GM12878 (cell line): ENCODE results near the gene ATG101. TPM values are rescaled to one million over a fixed set of nuclear protein-coding genes. Genes with fewer than 3 reads are reported as not detected.

Experiments used
- ATAC-seq: fragments of 200-7000 bp; cut with Tn5 transposase; 3 replicates; pipeline ENCODE4 v1.9.1; 2020; ENCODE audit warnings: mild to moderate bottlenecking, moderate library complexity
- BruUV-seq: library from RNA; stranded (reverse); fragments of 400-500 nt; replicated peaks from 2 replicates; lab custom pipeline; 2021; lab: Mats Ljungman, UMichigan
- CTCF ChIA-PET: fragments of 300-600 bp; sonication (Branson Sonifier 250); formaldehyde crosslinking; extraction: SDS; loops from one replicate; lab custom pipeline; 2021; ENCODE audit warnings: inconsistent platforms; lab: Yijun Ruan, JAX
- POLR2A ChIA-PET: fragments of 350-600 bp; formaldehyde crosslinking; extraction: SDS; loops from one replicate; lab custom pipeline; 2021; ENCODE audit warnings: inconsistent platforms; lab: Charles Lee
- RAD21 ChIA-PET: fragments of 300-600 bp; sonication (Branson Sonifier 250); formaldehyde crosslinking; loops from one replicate; lab custom pipeline; 2023; ENCODE audit warnings: antibody characterized with exemption; ENCODE audit not compliant: unreplicated experiment; lab: Charles Lee
- SMC1A ChIA-PET: fragments of 300-600 bp; sonication (Branson Sonifier 250); formaldehyde crosslinking; loops from one replicate; lab custom pipeline; 2023; ENCODE audit not compliant: unreplicated experiment, uncharacterized antibody; lab: Charles Lee
- DNase-seq: peaks from one replicate; pipeline ENCODE4 v3.0.0-alpha.2; 2011; ENCODE audit warnings: low read depth, low spot score
- FAIRE-seq: peaks from 3 replicates; lab custom pipeline; 2011; peaks lifted over from hg19 to GRCh38; lab: Jason Lieb, UNC
- H2AFZ ChIP-seq: 2 replicates; pipeline ENCODE4 v1.6.0; 2011; ENCODE audit warnings: low read depth, low read length, control low read depth; ENCODE audit not compliant: control insufficient read depth
- H3K27ac ChIP-seq: 2 replicates; pipeline ENCODE4 v1.5.1; 2011; ENCODE audit warnings: control low read depth; ENCODE audit not compliant: control insufficient read depth, insufficient read depth
- H3K27me3 ChIP-seq, 2 experiments: replicated peaks in 1 of 2; 2 replicates each; pipeline versions ENCODE4 v1.6.0 to v1.6.1; 2011; ENCODE audit warnings: low read length in 1 of 2; ENCODE audit not compliant: control insufficient read depth in 2 of 2, insufficient read depth in 2 of 2
- H3K36me3 ChIP-seq, 2 experiments: 2 replicates each; pipeline ENCODE4 v1.5.1; 2011; ENCODE audit warnings: low read length in 1 of 2; ENCODE audit not compliant: control insufficient read depth in 2 of 2, insufficient read depth in 2 of 2
- H3K4me1 ChIP-seq: 2 replicates; pipeline ENCODE4 v1.6.1; 2011; ENCODE audit warnings: mild to moderate bottlenecking, low read length, moderate library complexity, mixed read lengths; ENCODE audit not compliant: control insufficient read depth, insufficient read depth
- H3K4me2 ChIP-seq: 2 replicates; pipeline ENCODE4 v1.6.0; 2011; ENCODE audit warnings: control low read depth; ENCODE audit not compliant: control insufficient read depth, insufficient read depth
- H3K4me3 ChIP-seq: fragments of 200-600 bp; sonication (generic); 2 replicates; pipeline ENCODE4 v1.5.1; 2016
- H3K79me2 ChIP-seq: 2 replicates; pipeline ENCODE4 v1.6.0; 2011; ENCODE audit warnings: low read length; ENCODE audit not compliant: control insufficient read depth, insufficient read depth
- H3K9ac ChIP-seq: 2 replicates; pipeline ENCODE4 v1.8.0; 2011; ENCODE audit warnings: low read length, control low read depth, mixed read lengths; ENCODE audit not compliant: control insufficient read depth, insufficient read depth
- H3K9me3 ChIP-seq: replicated peaks from 3 replicates; pipeline ENCODE4 v1.5.1; 2011; ENCODE audit warnings: mild to moderate bottlenecking, low read length; ENCODE audit not compliant: control insufficient read depth, insufficient read depth
- H4K20me1 ChIP-seq: 2 replicates; pipeline ENCODE4 v1.6.0; 2011; ENCODE audit not compliant: control insufficient read depth, insufficient read depth
- ASH2L ChIP-seq: fragments of 300-600, 200-600 bp; sonication (generic); IDR thresholded peaks from 2 replicates; pipeline ENCODE4 v1.6.1; 2017; ENCODE audit warnings: low read depth, mild to moderate bottlenecking, borderline replicate concordance
- CREB1 ChIP-seq: IDR thresholded peaks from 2 replicates; pipeline ENCODE4 v1.6.1; 2012; ENCODE audit warnings: low read depth, mild to moderate bottlenecking, inconsistent platforms
- EP300 ChIP-seq, 2 experiments: fragments of 150-350 bp in 1 of 2; IDR thresholded peaks; 2 replicates each; pipeline ENCODE4 v1.6.1; 2011 to 2012; ENCODE audit warnings: low read depth in 2 of 2, low read length in 2 of 2, borderline replicate concordance in 1 of 2, improper control_type of control experiment in 1 of 2, inconsistent platforms in 1 of 2; ENCODE audit not compliant: control insufficient read depth in 1 of 2
- FOXK2 ChIP-seq: fragments of 450-650 bp; IDR thresholded peaks from 2 replicates; pipeline ENCODE4 v1.6.1; 2017; ENCODE audit warnings: mild to moderate bottlenecking, moderate library complexity
- HDGF ChIP-seq: fragments of 450-650 bp; IDR thresholded peaks from 2 replicates; pipeline ENCODE4 v1.6.1; 2016; ENCODE audit warnings: antibody characterized with exemption
- IKZF1 ChIP-seq: fragments of 450-650 bp; conservative IDR thresholded peaks from 2 replicates; pipeline ENCODE4 v1.6.1; 2017; ENCODE audit warnings: antibody characterized with exemption, mild to moderate bottlenecking
- IKZF2 ChIP-seq, 2 experiments: fragments of 450-650 bp; IDR thresholded peaks; 2 replicates each; pipeline ENCODE4 v1.6.1; 2017; ENCODE audit warnings: mild to moderate bottlenecking in 2 of 2, moderate library complexity in 2 of 2
- LARP7 ChIP-seq: fragments of 450-650 bp; IDR thresholded peaks from 2 replicates; pipeline ENCODE4 v1.6.1; 2017; ENCODE audit warnings: mild to moderate bottlenecking
- MYC ChIP-seq: IDR thresholded peaks from 2 replicates; pipeline ENCODE4 v1.6.1; 2011; ENCODE audit warnings: mild to moderate bottlenecking, low read length, moderate library complexity, inconsistent platforms; ENCODE audit not compliant: insufficient read depth, insufficient replicate concordance, insufficient read length, severe bottlenecking
- NFIC ChIP-seq: IDR thresholded peaks from 2 replicates; pipeline ENCODE4 v1.6.1; 2012; ENCODE audit warnings: low read depth, mild to moderate bottlenecking, inconsistent platforms, low read length, moderate library complexity
- NR2F1 ChIP-seq: fragments of 450-650 bp; conservative IDR thresholded peaks from 2 replicates; pipeline ENCODE4 v1.6.1; 2017; ENCODE audit warnings: mild to moderate bottlenecking
- POU2F2 ChIP-seq: IDR thresholded peaks from 3 replicates; pipeline ENCODE4 v1.6.1; 2011; ENCODE audit warnings: low read depth, mild to moderate bottlenecking, low read length, borderline replicate concordance
- RAD21 ChIP-seq: IDR thresholded peaks from 2 replicates; pipeline ENCODE4 v1.6.1; 2011; ENCODE audit warnings: mild to moderate bottlenecking, low read depth, low read length, moderate library complexity; ENCODE audit not compliant: insufficient read depth
- RELA ChIP-seq: fragments of 450-650 bp; IDR thresholded peaks from 2 replicates; pipeline ENCODE4 v1.8.0; 2014; ENCODE audit warnings: borderline replicate concordance; ENCODE audit not compliant: partially characterized antibody
- SMARCA5 ChIP-seq: fragments of 450-650 bp; IDR thresholded peaks from 2 replicates; pipeline ENCODE4 v1.6.1; 2017; ENCODE audit warnings: mild to moderate bottlenecking
- SMC3 ChIP-seq: IDR thresholded peaks from 2 replicates; pipeline ENCODE4 v1.6.1; 2011; ENCODE audit warnings: low read length, improper control_type of control experiment, borderline replicate concordance
- SP1 ChIP-seq: IDR thresholded peaks from one replicate; pipeline ENCODE4 v1.6.1; 2011; ENCODE audit warnings: low read depth, low read length
- STAT1 ChIP-seq: fragments of 450-650 bp; conservative IDR thresholded peaks from 2 replicates; pipeline ENCODE4 v1.6.1; 2014; ENCODE audit warnings: antibody characterized with exemption, mild to moderate bottlenecking
- STAT3 ChIP-seq: IDR thresholded peaks from 2 replicates; pipeline ENCODE4 v1.6.1; 2011; ENCODE audit warnings: low read depth, low read length, improper control_type of control experiment
- SUPT20H ChIP-seq: IDR thresholded peaks from 2 replicates; pipeline ENCODE4 v1.6.1; 2011; ENCODE audit warnings: low read depth, mild to moderate bottlenecking, low read length, moderate library complexity, borderline replicate concordance; ENCODE audit not compliant: control insufficient read depth
- SUZ12 ChIP-seq: fragments of 200-600 bp; sonication (generic); IDR thresholded peaks from one replicate; pipeline ENCODE4 v1.6.1; 2018; ENCODE audit warnings: antibody characterized with exemption, mild to moderate bottlenecking; ENCODE audit not compliant: unreplicated experiment
- TBL1XR1 ChIP-seq: IDR thresholded peaks from 2 replicates; pipeline ENCODE4 v1.6.1; 2012; ENCODE audit warnings: low read depth, low read length, improper control_type of control experiment
- ZNF217 ChIP-seq: fragments of 450-650 bp; IDR thresholded peaks from 2 replicates; pipeline ENCODE4 v1.6.1; 2017; ENCODE audit warnings: antibody characterized with exemption, mild to moderate bottlenecking
- ZNF622 ChIP-seq: fragments of 450-650 bp; IDR thresholded peaks from 2 replicates; pipeline ENCODE4 v1.6.1; 2017; ENCODE audit warnings: mild to moderate bottlenecking, inconsistent platforms
- ZSCAN29 ChIP-seq: fragments of 450-650 bp; IDR thresholded peaks from 2 replicates; pipeline ENCODE4 v1.6.1; 2017; ENCODE audit warnings: mild to moderate bottlenecking, moderate library complexity
- WGBS: methylation state at CpG from one replicate; pipeline ENCODE4 v1.1.6; 2016; ENCODE audit warnings: low lambda C conversion rate; ENCODE audit not compliant: insufficient replicate concordance, insufficient coverage; ENCODE audit errors: missing lambda C conversion rate; 5-methylcytosine and 5-hydroxymethylcytosine counted together
- in situ Hi-C: fragments of 300-500 bp; cut with MboI; formaldehyde crosslinking; loops from 9 replicates; pipeline ENCODE4 v1.14.3; 2018; ENCODE audit warnings: mixed read lengths
- intact Hi-C: fragments of 100-400 bp; cut with micrococcal nuclease; formaldehyde crosslinking; loops from one replicate; pipeline ENCODE4 v1.14.2; 2022; ENCODE audit not compliant: unreplicated experiment
- polyA plus RNA-seq, 11 experiments: library from polyadenylated mRNA; depleted of rRNA in 4 of 11; unstranded in 6 of 11; stranded (reverse) in 5 of 11; fragments of >200 nt; fragmentation: Nextera tagmentation in 4 of 11; fragmentation: Illumina TruSeq in 1 of 11; extraction: Ambion mirVana in 4 of 11; extraction: Trizol in 1 of 11; gene quantifications; 1 replicate in 1 of 11; 2 replicates in 10 of 11; pipeline versions ENCODE4 v1.2.1 to v1.2.3, GENCODE V29; 2011 to 2016; ENCODE audit warnings: inconsistent platforms in 2 of 11, missing spikeins in 2 of 11, low read depth in 1 of 11
- total RNA-seq, 4 experiments: library from RNA; depleted of rRNA in 3 of 4; stranded (reverse); fragments of >200 nt in 3 of 4; fragmentation: Illumina TruSeq in 1 of 4; extraction: Trizol in 1 of 4; gene quantifications; 2 replicates each; pipeline versions ENCODE4 v1.2.1 to v1.2.3, GENCODE V29; 2013 to 2021

The ATG101 gene
- total and polyA plus RNA-seq, 10 of the 15 experiments (the other 5 are each of a cell fraction or from before 2014, with no cell fraction given): 2.7 to 49.8 (median 35.3) TPM

DNA sequence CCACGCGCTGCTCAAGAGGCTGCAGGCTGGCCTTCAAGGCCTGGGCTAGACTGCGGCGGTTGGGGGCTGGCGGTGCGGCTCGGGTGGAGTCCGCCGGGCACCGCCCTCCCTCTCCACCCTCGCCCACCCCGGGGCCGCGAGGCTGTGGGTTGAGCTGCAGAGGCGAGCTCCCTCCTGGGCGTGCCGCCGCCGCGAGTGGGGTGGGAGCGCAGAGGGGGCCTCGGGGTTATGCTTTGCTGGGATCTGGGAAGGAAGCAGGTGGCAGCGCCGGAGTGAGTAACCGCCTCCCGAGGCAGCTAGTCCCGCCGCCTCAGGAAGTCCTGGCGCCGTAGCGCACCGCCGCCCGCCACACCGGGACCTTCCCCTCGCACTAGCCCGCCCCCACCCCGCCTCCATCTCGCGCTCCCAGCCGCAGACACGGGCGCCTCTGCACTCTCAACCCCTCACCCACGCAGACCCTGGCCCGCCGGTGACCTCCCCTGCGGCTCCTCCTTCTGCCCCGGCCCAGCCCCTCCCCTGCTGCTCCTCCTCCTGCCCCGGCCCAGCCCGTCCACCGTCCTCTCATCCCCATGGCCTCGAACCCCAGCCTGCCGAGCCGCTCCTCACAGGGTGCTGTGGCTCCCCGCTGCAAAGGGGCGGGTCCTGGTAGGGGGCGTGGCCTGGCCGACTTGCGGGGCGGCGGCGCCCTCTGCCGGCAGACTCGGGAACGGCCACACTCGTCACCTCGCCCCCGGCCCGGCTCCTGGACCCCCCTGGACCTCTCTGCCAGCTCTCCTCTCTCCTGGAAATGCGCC is 46.4 kb upstream of the ATG101 start:
- Histone ChIP-seq H2AFZ (peak overlapping the region; percentile 68), H3K27me3 (peaks cover 0 to 9% of the 10 kb centered on the region in 2 experiments; a peak in 2 of 4 replicates), H3K4me3 (peak overlapping the region; percentile 44; the same call in 1 of the 2 replicates), H3K9me3 (no peaks in the 10 kb centered on the region), H3K4me1 (peaks cover 21% of the 10 kb centered on the region), H3K79me2 (no peaks in the 10 kb centered on the region), H3K9ac (no peak overlapping the region; the same call in 1 of the 2 replicates), H3K4me2 (peak overlapping the region; percentile 79), H3K36me3 (no peaks in the 10 kb centered on the region), H3K27ac (no peak overlapping the region), H4K20me1 (no peaks in the 10 kb centered on the region)
- ChIA-PET CTCF (interaction anchor here (0.7 to 15.6 kb wide), 21 partner anchors 9 to 149 kb away, joined by 3 to 622 read pairs (median 4); partner anchors contain the start of genes SMIM41 and TAMALIN), POLR2A (interaction anchor here (1.0 to 1.3 kb wide), 3 partner anchors 17 to 42 kb away, joined by 3 read pairs; no protein-coding TSS in a partner anchor), SMC1A (interaction anchor here (0.7 to 13.7 kb wide), 14 partner anchors 9 to 221 kb away, joined by 3 to 322 read pairs (median 6); partner anchors contain the start of genes NR4A1 and TAMALIN), RAD21 (interaction anchor here (1.2 to 9.0 kb wide), 11 partner anchors 9 to 98 kb away, joined by 3 to 131 read pairs (median 5); partner anchors contain the start of gene TAMALIN)
- FAIRE-seq (no peak), DNase-seq (no peak), ATAC-seq (peak; percentile 72)
- in situ Hi-C loops (no loop called here), intact Hi-C loops (loop anchor here (1.0 to 5.0 kb wide), 3 partner anchors 19 to 131 kb away; no protein-coding TSS in a partner anchor)
- WGBS: 1% methylated on average over 26 of the region's 70 CpGs
- BruUV-seq: no TSS peak
- TF ChIP-seq SMC3 (peak; percentile 69), HDGF (0 out of 2 replicates have a peak, but pooled peaks have one; percentile 83), ASH2L (no peak), ZSCAN29 (no peak), STAT3 (no peak), TBL1XR1 (0 out of 2 replicates have a peak, but pooled peaks have one; percentile 20), RELA (peak; percentile 16), IKZF1 (peak; percentile 34; the same call in 1 of the 2 replicates), ZNF217 (no peak), SMARCA5 (peak; percentile 92), STAT1 (peak; percentile 67; the same call in 1 of the 2 replicates), NFIC (no peak), ZNF622 (no peak), LARP7 (peak; percentile 51; the same call in 1 of the 2 replicates), CREB1 (no peak), IKZF2 (IDR thresholded peaks at IDR 0.05) (peak; percentile 7 to 8; a peak in 1 of 4 replicates), SUZ12 (no peak), FOXK2 (no peak), MYC (no peak), RAD21 (peak; percentile 65), EP300 (IDR thresholded peaks at IDR 0.05; ENCODE audit: borderline replicate concordance in 1 of 2, control insufficient read depth in 1 of 2, low read depth in 2 of 2, low read length in 2 of 2) (no peak), SUPT20H (no peak), NR2F1 (no peak; the same call in 1 of the 2 replicates), SP1 (peak; percentile 76), POU2F2 (0 out of 3 replicates have a peak, but pooled peaks have one; percentile 16)
